Measurements from ENCODE around the gene SH3BP5. TPM values are rescaled to one million over a fixed set of nuclear protein-coding genes. Genes with fewer than 3 reads are reported as not detected.

SH3BP5 gene
- total RNA-seq, 5 donors from 2014 or later (not counting 1 experiment from before 2014, with no cell fraction given), result 25.0 to 66.7 (median 41.7) TPM

GRCh38 chr3:15266510-15267376, 65.6 kb downstream of the SH3BP5 start:
- H3K4me1 ChIP-seq (ENCODE audit: control insufficient read depth in 1 of 2, extremely low read depth in 1 of 2, insufficient read depth in 2 of 2, low read length in 2 of 2), result peaks cover 32 to 73% of the 10 kb centered on the region in 2 experiments
- peaks cover 0 to 35% of the 10 kb centered on the region in 2 donors for H3K36me3 ChIP-seq (ENCODE audit: control insufficient read depth in 2 of 2, extremely low read depth in 1 of 2, insufficient read depth in 1 of 2, low read length in 1 of 2)
- ATAC-seq (replicated peaks in 1 of 4) (no peak), DNase-seq (peak in 2 of 35 experiments; percentile 3 to 22)
- Mint-ChIP-seq H3K27ac (peak overlapping the region in 1 of 2 donors; percentile 64), H3K9me3 (no peaks in the 10 kb centered on the region), H3K4me1 (peaks cover 64 to 75% (median 74%) of the 10 kb centered on the region in 3 donors), H3K4me3 (peak overlapping the region in 1 of 3 donors; percentile 38), H3K36me3 (peaks cover 9% of the 10 kb centered on the region), H3K27me3 (no peaks in the 10 kb centered on the region)
- no peak overlapping the region for H3K4me3 ChIP-seq (ENCODE audit: control insufficient read depth in 1 of 2, extremely low read depth in 1 of 2, low read length in 1 of 2)
- H3K27me3 ChIP-seq (replicated peaks in 1 of 2; ENCODE audit: control insufficient read depth in 2 of 2, extremely low read depth in 1 of 2, insufficient read depth in 2 of 2, low read length in 1 of 2), result no peaks in the 10 kb centered on the region
- CTCF ChIA-PET, result interaction anchor here (0.7 to 5.9 kb wide), 25 partner anchors 24 to 175 kb away, joined by 3 to 52 read pairs (median 5); partner anchors contain the start of gene SH3BP5 (in 2 of the 2)
- H3K27ac ChIP-seq (ENCODE audit: low read length), result no peak overlapping the region
- 93% methylated on average over 10 of the region's 13 CpGs for WGBS (ENCODE audit: insufficient coverage)
- POLR2A ChIA-PET, result interaction anchor here in 1 of 2 donors (0.5 kb wide), 1 partner anchor 92 kb away, joined by 4 read pairs; no protein-coding TSS in a partner anchor
- H3K9me3 ChIP-seq, result no peaks in the 10 kb centered on the region

- ATAC-seq (replicated peaks in 1 of 4), result no peak
- H3K9me3 Mint-ChIP-seq, result no peaks in the 10 kb centered on the region
- peak overlapping the region in 1 of 2 donors; percentile 76 for H3K27ac Mint-ChIP-seq
- peak in 2 of 35 experiments; percentile 4 to 23 for DNase-seq
- Histone ChIP-seq H3K27ac (ENCODE audit: low read length) (no peak overlapping the region), H3K9me3 (no peaks in the 10 kb centered on the region), H3K27me3 (replicated peaks in 1 of 2; ENCODE audit: control insufficient read depth in 2 of 2, extremely low read depth in 1 of 2, insufficient read depth in 2 of 2, low read length in 1 of 2) (no peaks in the 10 kb centered on the region), H3K36me3 (ENCODE audit: control insufficient read depth in 2 of 2, extremely low read depth in 1 of 2, insufficient read depth in 1 of 2, low read length in 1 of 2) (peaks cover 4 to 44% of the 10 kb centered on the region in 2 donors), H3K4me3 (ENCODE audit: control insufficient read depth in 1 of 2, extremely low read depth in 1 of 2, low read length in 1 of 2) (no peak overlapping the region), H3K4me1 (ENCODE audit: control insufficient read depth in 1 of 2, extremely low read depth in 1 of 2, insufficient read depth in 2 of 2, low read length in 2 of 2) (peaks cover 26 to 64% of the 10 kb centered on the region in 2 experiments)
- peaks cover 63 to 77% (median 69%) of the 10 kb centered on the region in 3 donors for H3K4me1 Mint-ChIP-seq
- H3K27me3 Mint-ChIP-seq, result no peaks in the 10 kb centered on the region
- ChIA-PET POLR2A (no interaction called here), CTCF (interaction anchor here (0.6 to 5.9 kb wide), 11 partner anchors 11 to 165 kb away, joined by 3 to 46 read pairs (median 4); no protein-coding TSS in a partner anchor)
- peaks cover 7% of the 10 kb centered on the region for H3K36me3 Mint-ChIP-seq
- H3K4me3 Mint-ChIP-seq, result peak overlapping the region in 1 of 3 donors; percentile 38
- WGBS (ENCODE audit: insufficient coverage), result 97% methylated on average over 17 of the region's 19 CpGs
Measured at GRCh38 chr3:15265655-15266509, 66.5 kb downstream of the SH3BP5 start.

- H3K9me3 ChIP-seq, result no peaks in the 10 kb centered on the region
- CTCF ChIA-PET, result interaction anchor here (0.5 to 5.9 kb wide), 7 partner anchors 68 to 141 kb away, joined by 3 to 46 read pairs (median 4); partner anchors contain the start of gene SH3BP5 (in 1 of the 2)
- ATAC-seq (replicated peaks in 1 of 4), result no peak
- Mint-ChIP-seq H3K4me1 (peaks cover 50 to 70% (median 58%) of the 10 kb centered on the region in 3 donors), H3K27me3 (no peaks in the 10 kb centered on the region), H3K9me3 (no peaks in the 10 kb centered on the region), H3K4me3 (no peak overlapping the region), H3K36me3 (peaks cover 19% of the 10 kb centered on the region), H3K27ac (peak overlapping the region; percentile 76 to 79)
- H3K4me1 ChIP-seq (ENCODE audit: control insufficient read depth in 1 of 2, extremely low read depth in 1 of 2, insufficient read depth in 2 of 2, low read length in 2 of 2), result peaks cover 14 to 51% of the 10 kb centered on the region in 2 experiments
- no peaks in the 10 kb centered on the region for H3K27me3 ChIP-seq (replicated peaks in 1 of 2; ENCODE audit: control insufficient read depth in 2 of 2, extremely low read depth in 1 of 2, insufficient read depth in 2 of 2, low read length in 1 of 2)
- WGBS (ENCODE audit: insufficient coverage), result no CpG with 5 or more reads among the region's 2 CpGs
- H3K4me3 ChIP-seq (ENCODE audit: control insufficient read depth in 1 of 2, extremely low read depth in 1 of 2, low read length in 1 of 2), result no peak overlapping the region
- H3K36me3 ChIP-seq (ENCODE audit: control insufficient read depth in 2 of 2, extremely low read depth in 1 of 2, insufficient read depth in 1 of 2, low read length in 1 of 2), result peaks cover 6 to 56% of the 10 kb centered on the region in 2 donors
- no peak overlapping the region for H3K27ac ChIP-seq (ENCODE audit: low read length)
- no peak for DNase-seq
- POLR2A ChIA-PET, result interaction anchor here (0.5 to 0.7 kb wide), 3 partner anchors 65 to 160 kb away, joined by 3 to 9 read pairs (median 3); no protein-coding TSS in a partner anchor
Measured at GRCh38 chr3:15264486-15264885, 67.9 kb downstream of the SH3BP5 start.

GRCh38 chr3:15263926-15264325, 68.5 kb downstream of the SH3BP5 start:
- ATAC-seq (replicated peaks in 1 of 4) (no peak), DNase-seq (no peak)
- H3K9me3 Mint-ChIP-seq, result no peaks in the 10 kb centered on the region
- H3K4me1 ChIP-seq (ENCODE audit: control insufficient read depth in 1 of 2, extremely low read depth in 1 of 2, insufficient read depth in 2 of 2, low read length in 2 of 2), result peaks cover 9 to 45% of the 10 kb centered on the region in 2 experiments
- H3K4me3 ChIP-seq (ENCODE audit: control insufficient read depth in 1 of 2, extremely low read depth in 1 of 2, low read length in 1 of 2), result no peak overlapping the region
- peaks cover 12 to 57% of the 10 kb centered on the region in 2 donors for H3K36me3 ChIP-seq (ENCODE audit: control insufficient read depth in 2 of 2, extremely low read depth in 1 of 2, insufficient read depth in 1 of 2, low read length in 1 of 2)
- peak overlapping the region; percentile 76 to 79 for H3K27ac Mint-ChIP-seq
- no peaks in the 10 kb centered on the region for H3K9me3 ChIP-seq
- no CpG with 5 or more reads among the region's 2 CpGs for WGBS (ENCODE audit: insufficient coverage)
- peaks cover 17% of the 10 kb centered on the region for H3K36me3 Mint-ChIP-seq
- CTCF ChIA-PET, result interaction anchor here (0.5 to 5.9 kb wide), 6 partner anchors 68 to 141 kb away, joined by 3 to 46 read pairs (median 4); partner anchors contain the start of gene SH3BP5 (in 1 of the 2)
- H3K4me1 Mint-ChIP-seq, result peaks cover 45 to 64% (median 53%) of the 10 kb centered on the region in 3 donors
- POLR2A ChIA-PET, result interaction anchor here (0.5 to 0.7 kb wide), 2 partner anchors 66 to 122 kb away, joined by 3 read pairs; no protein-coding TSS in a partner anchor
- no peaks in the 10 kb centered on the region for H3K27me3 Mint-ChIP-seq
- H3K27ac ChIP-seq (ENCODE audit: low read length), result no peak overlapping the region
- no peaks in the 10 kb centered on the region for H3K27me3 ChIP-seq (replicated peaks in 1 of 2; ENCODE audit: control insufficient read depth in 2 of 2, extremely low read depth in 1 of 2, insufficient read depth in 2 of 2, low read length in 1 of 2)
- no peak overlapping the region for H3K4me3 Mint-ChIP-seq

- Histone ChIP-seq H3K9me3 (no peaks in the 10 kb centered on the region), H3K27me3 (replicated peaks in 1 of 2; ENCODE audit: control insufficient read depth in 2 of 2, extremely low read depth in 1 of 2, insufficient read depth in 2 of 2, low read length in 1 of 2) (no peaks in the 10 kb centered on the region), H3K27ac (ENCODE audit: low read length) (no peak overlapping the region), H3K4me3 (ENCODE audit: control insufficient read depth in 1 of 2, extremely low read depth in 1 of 2, low read length in 1 of 2) (no peak overlapping the region), H3K4me1 (ENCODE audit: control insufficient read depth in 1 of 2, extremely low read depth in 1 of 2, insufficient read depth in 2 of 2, low read length in 2 of 2) (peaks cover 1 to 37% of the 10 kb centered on the region in 2 experiments), H3K36me3 (ENCODE audit: control insufficient read depth in 2 of 2, extremely low read depth in 1 of 2, insufficient read depth in 1 of 2, low read length in 1 of 2) (peaks cover 13 to 60% of the 10 kb centered on the region in 2 donors)
- H3K4me3 Mint-ChIP-seq, result no peak overlapping the region
- ATAC-seq (replicated peaks in 1 of 4), result no peak
- H3K27ac Mint-ChIP-seq, result peak overlapping the region; percentile 52 to 79
- peaks cover 38 to 56% (median 45%) of the 10 kb centered on the region in 3 donors for H3K4me1 Mint-ChIP-seq
- WGBS (ENCODE audit: insufficient coverage), result 90% methylated on average over 2 of the region's 4 CpGs
- POLR2A ChIA-PET, result no interaction called here
- H3K36me3 Mint-ChIP-seq, result peaks cover 21% of the 10 kb centered on the region
- CTCF ChIA-PET, result no interaction called here
- peak in 1 of 35 experiments; percentile 3 for DNase-seq
- no peaks in the 10 kb centered on the region for H3K9me3 Mint-ChIP-seq
- H3K27me3 Mint-ChIP-seq, result no peaks in the 10 kb centered on the region
Measured at GRCh38 chr3:15263120-15263519, 69.3 kb downstream of the SH3BP5 start.

Measured in T-cell (primary cell).